GM12873 (cell line): ENCODE results near the gene CCP110.

Source experiments
- CTCF ChIP-seq: IDR thresholded peaks from 2 replicates; pipeline ENCODE4 v1.5.1; 2012; ENCODE audit warnings: low read depth, mild to moderate bottlenecking, moderate library complexity, low read length, control low read depth; ENCODE audit not compliant: insufficient read depth; ENCODE audit errors: missing control alignments

The CCP110 gene

DNA sequence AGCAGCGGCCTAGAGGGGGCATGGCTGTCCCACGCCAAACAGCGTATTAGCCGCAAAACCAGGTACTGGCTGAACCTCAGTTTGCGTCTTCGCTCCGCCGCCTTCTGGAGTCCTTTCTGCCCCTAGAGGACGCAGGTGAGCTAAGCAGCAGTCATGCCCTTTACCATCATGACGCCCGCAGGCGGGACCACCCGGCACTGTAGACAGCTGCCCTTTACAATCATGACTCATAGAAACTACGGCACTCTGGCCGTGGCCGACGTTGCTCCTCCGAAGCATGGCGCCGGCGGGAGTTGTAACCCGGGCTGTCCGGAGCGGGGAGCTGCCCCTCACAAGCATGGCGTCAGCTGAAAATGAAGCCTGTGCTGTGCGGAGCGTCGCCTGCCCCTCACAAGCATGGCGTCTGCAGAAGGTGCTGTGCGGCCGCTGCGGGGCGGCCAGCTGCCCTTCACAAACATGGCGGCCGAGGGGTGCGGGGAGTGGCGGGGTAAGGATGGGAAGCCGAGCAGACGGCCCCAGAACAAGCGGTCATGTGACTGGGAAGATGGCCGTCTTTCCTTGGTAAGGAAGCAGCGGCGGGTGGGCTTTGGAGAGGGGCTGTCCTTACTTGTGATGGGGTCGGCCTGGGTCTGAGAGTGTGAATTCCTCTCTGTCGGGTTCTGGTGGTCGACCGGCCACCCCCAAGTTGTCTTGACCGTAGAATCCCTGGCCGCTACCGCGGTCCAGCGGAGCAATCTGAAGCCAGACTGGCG lies 31.6 kb downstream of the CCP110 start, which contains the start of gene VPS35L:
VPS35L (plus strand) TSS at position 518 of the 752 bp plus-strand sequence; CDS start at position 545, 27 bp downstream.
- TF ChIP-seq CTCF = peak; percentile 91

GRCh38 chr16:19555938-19556771 lies 32.4 kb downstream of the CCP110 start:
- no peak for TF ChIP-seq CTCF

DNA sequence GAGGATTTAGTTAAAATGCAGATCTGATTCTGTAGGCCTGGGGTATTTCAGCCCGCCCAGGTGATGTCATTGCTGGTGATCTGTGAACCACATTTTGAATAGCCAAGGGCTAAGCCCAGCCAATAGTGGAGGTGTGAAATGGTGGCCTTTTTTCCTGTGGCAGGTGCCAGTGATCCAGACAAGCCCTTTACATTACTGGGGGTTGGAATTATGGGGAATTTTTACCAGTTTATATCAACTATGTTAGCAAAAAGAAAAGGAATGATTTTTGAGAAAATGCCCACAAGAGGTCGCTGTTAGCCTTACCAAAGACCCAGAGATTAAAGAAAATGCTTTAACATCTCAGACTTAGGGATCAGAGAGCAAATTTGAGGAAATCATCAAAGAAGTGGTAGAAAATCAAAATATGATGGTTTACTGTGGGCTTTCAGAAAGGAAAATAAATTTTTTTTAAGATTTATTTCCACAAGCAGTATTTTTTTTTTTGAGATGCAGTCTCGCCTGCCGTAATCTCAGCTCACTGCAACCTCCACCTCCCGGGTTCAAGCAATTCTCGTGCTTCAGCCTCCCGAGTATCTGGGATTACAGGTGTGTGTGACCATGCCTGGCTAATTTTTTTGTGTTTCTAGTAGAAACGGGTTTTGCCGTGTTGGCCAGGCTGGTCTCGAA lies 35.6 kb downstream of the CCP110 start:
- peak; percentile 52 for TF ChIP-seq CTCF

- no peak for TF ChIP-seq CTCF
These were observed 36.3 kb downstream of the CCP110 start for GRCh38 chr16:19560078-19560477.

DNA sequence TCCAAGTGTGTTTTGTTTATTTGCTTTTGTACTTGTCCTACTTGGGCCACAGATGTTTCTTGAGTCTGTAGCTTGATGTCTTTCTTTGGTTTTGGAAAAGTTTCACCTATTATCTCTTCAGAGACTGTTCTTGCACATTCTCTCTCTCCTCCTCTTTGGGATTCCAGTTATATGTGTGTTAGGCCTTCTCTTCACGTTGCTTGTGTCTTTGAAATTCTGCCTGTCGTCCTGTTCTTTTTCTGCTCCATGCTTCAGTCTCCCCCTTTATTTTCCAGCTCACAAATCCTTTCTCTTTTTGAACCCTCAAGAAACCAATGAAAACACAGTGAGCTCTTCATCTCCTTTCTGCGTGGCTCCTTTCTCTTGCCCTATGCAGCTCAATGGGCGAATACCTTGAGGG lies 39.6 kb downstream of the CCP110 start:
- TF ChIP-seq CTCF = no peak

DNA sequence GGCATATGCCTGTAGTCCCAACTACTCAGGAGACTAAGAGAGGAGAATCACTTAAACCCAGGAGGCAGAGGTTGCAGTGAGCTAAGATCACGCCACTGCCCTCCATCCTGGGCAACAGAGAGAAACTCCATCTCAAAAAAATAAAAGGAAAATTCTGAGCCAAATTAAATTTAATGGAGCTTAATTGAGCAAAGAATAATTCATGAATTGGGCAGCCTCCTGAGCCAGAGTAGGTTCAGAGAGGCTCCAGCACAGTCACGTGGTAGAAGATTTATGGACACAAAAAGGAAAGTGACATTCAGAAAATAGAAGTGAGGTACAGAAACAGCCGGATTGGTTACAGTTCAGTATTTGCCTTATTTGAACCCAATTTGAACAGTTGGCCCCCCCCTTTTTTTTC lies 42.6 kb downstream of the CCP110 start:
- no peak for TF ChIP-seq CTCF

DNA sequence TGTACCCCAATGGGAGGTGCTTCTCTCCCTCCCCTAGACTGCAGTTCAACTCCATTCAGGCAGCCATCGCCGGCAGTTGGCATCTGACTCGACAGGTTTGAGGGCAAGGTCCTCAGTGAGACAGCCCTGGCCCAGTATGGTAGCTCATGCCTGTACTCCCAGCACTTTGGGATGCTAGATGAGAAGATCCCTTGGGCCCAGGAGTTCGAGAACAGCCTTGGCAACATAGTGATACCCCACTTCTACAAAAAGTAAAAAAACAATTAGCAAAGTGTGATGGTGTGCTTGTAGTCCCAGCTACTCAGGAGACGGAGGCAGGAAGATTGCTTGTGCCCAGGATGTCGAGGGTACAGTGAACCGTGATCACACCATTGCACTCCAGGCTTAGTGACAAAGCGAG lies 43.8 kb downstream of the CCP110 start:
- TF ChIP-seq CTCF = no peak
